ENCODE measurements around the gene GABRB1. TPM values are rescaled to one million over a fixed set of nuclear protein-coding genes. Genes with fewer than 3 reads are reported as not detected.

GABRB1 gene
- total RNA-seq, 1 experiment from 2014 or later = 1.00 TPM

DNA sequence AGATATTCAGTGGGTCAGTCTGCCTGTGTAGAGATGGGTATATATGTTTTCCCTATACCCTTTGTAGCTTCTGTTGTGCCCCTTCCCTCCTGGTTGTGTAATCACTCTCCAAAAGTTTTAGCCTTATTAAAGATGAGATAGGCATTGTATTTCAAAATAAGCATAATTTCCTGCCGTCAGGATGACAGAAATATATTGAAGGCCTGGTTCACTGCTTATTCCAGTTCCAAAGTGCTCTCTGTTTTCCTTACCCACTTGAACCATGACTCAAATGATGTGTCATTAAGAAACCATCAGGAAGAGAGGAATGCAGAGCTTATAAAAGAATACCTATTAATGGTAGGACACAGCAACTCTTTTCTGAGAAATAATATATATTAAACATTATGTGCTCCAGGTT is 178.5 kb downstream of the GABRB1 start:
- peak; percentile 76 for DNase-seq (ENCODE audit: low spot score)

DNA sequence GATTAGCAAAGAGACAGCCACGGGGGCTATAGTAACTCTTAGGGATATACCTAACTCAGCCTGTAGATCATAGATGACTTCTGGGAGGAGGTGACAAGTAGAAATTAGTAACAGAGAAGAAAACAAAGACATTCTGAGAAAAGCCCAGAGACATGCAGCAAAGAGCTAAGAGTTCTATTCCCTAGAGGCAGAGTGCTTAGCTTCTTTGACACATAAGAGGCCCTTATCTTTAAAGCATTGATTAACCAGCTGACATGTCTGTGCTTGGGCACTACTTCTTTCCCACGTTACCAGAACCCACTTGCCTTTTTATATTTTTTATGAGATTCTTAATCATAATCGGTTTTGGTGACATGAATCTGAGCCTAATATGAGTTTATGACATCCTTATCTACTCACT is 179.5 kb downstream of the GABRB1 start:
- no peak for DNase-seq (ENCODE audit: low spot score)

DNA sequence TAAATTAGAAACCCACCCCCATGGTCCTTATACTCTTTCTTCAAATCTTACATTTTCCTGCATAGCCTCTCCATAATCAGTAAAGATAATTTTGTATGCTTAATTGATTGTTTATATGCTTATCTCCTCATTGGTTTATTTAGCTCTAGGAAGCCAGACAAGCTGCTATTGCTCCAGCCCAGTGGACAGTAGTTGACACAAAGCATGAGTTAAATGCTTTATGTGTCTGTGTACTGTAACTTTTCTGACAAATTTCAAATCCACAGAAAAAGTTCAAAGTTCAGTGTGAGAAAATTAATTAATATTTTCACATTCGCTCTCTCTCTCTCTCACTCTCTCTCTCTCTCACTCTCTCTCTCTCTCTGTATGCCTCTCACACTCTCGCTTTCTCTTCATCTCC is 181.7 kb downstream of the GABRB1 start:
- DNase-seq (ENCODE audit: low spot score) = no peak

DNA sequence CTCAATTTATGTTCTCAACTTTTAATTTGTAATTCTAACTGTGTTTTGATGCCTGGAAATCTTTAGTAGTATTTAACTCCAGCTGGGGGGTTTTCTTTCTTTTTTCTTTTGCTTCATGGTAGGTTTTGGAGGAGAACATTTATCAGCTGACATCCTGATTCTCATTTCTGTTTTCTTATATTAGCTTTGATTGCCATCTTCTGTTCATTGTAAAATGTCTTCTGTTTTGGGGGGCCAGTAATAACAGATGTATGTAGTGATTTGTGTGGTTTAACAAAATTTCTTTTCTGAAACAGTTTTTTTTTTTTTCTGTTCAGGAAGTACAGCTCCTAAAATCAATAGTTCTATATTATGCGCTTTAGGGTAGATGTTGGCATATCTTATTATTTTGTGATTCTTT is 182.2 kb downstream of the GABRB1 start:
- DNase-seq (ENCODE audit: low spot score) = no peak

DNA sequence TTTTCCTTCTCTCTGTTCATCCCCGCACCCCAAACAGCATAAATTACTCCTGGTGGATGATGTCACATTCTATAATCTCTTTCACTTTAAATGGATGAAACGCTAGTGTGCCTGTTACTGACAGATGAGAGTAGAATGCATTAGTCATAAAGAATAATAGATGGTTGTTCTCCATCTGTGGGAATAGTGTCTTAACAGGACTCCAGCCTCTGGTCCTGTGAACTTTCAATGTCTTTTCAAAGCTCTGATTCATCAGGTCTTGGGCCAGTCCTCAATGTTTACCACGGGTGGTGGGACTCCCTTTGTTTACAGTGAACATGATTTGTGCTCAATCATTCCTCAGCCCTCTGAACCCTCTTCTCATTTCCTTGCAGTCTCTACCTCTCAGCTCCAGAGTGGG is 182.6 kb downstream of the GABRB1 start:
- peak; percentile 89 for DNase-seq (ENCODE audit: low spot score)

DNA sequence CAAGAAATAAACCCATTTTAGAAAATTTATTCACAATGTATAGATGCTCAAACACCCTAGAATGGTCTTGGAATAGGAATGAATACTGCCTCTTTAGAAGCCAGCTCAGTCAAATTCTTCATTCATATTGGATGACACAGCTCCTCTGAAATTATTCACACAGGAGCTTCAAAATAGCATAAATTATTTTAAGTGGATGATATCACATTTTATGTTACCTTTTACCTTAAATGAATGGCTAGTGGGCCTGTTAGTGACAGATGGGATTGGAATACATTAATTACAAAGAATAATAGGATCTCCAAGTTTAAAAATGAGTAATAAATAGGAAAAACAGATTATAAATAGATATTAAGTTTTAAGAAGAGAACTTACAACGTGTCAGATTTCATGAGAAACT is 184.4 kb downstream of the GABRB1 start:
- DNase-seq (ENCODE audit: low spot score) = no peak

DNA sequence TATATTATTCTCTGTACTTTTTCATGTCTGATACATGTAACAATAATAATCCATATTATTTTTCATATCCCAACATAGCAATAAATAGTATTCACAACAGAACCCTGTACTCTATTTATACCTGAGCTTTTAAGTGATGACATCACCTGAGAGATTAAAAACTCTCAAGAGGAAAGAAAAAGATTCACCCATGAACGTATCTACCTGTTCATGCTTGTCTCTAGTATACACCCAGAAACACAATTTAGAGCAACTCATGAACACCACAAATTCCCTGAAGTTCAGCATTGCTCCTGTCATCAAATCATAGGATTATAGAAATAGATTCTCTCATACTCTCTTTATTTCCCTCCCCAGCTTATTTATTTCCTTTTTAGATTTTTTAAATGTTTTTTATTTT is 185.9 kb downstream of the GABRB1 start:
- DNase-seq (ENCODE audit: low spot score) = no peak

DNA sequence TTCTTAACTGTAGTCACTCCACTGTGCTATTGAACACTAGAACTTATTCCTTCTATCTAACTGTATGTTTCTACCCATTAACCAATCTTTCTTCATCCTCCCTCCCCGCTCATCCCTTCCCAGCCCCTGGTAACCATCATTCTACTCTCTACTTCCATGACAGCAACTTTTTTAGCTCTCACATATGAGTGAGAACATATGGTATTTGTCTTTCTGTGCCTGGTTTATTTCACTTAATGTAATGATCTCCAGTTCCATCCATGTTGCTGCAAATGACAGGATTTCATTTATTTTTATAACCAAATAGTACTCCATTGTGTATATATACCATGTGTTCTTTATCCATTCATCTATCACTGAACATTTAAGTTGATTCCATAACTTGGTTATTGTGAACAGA is 186.5 kb downstream of the GABRB1 start:
- DNase-seq (ENCODE audit: low spot score) = no peak

DNA sequence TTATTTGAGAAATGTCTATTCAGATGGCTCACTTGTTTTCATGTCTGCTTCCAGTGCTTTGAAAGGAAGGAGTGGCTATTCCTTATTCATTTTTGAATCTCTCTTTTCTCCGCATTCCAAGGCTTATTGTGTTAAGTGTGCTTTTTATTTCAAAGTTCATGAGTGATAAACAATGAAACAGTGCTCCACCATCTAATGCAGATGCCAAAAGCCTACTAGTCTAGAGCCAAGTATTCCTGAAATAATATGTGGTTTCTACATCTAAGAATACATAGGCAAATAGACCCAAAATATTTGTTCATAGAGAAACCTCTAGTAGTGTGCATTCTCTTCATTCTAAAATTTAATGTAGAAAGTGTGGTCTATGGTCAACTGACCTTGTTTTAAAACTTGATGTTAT is 187.3 kb downstream of the GABRB1 start:
- DNase-seq (ENCODE audit: low spot score) = no peak

DNA sequence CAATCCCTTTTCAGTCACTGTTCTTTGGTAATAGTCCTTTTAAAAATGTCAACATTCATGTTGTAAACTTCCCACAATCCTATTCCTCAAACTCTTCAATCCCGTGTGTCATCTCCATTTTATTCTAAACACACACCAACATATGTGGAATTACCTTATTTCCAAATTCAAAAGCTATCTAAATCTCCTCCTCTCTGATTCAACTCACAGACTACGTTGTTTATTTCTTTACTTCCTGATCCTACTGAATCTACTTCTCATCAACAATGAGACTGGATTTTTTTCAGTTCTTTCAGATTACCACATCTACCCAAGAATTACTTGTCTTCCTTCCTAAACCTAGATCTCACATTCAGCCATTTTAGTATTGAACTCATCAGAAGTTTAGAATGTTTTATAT is 188.2 kb downstream of the GABRB1 start:
- no peak for DNase-seq (ENCODE audit: low spot score)

DNA sequence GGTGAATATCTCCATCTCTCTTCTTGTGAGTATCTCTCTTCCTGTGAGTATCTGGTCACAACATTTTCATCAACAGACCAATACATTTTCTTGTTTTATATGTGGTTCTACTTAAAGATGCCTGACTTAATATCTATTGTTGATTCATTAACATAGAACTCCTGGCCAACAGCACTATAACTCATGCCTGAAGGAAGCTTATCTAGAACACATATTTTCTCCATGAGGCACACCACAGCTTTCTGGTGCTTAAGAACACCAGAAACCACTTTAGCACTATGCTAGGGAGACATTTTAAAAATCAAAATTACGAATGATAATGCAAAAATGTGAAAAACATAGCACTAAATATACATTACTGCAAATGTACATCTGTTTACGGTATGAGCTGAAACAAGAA is 190.4 kb downstream of the GABRB1 start:
- DNase-seq (ENCODE audit: low spot score) = peak; percentile 54

DNA sequence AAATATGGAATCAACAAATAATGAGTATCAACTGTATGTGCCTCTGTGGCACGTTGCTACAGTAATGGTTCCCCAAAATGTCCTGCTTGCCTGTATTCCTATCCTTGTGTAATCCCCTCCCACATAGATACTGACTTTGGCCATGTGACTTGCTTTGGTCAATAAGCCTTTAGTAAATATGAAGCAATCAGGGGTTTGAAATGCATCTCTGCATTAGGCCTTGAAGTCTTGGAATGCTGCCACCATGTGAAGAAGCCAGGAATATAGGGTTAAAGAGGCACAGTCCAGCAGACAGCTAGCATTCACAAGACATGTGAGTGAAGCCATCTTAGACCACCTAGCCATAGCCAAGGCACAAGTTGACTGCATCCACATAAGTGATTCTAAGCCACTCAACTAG is 190.9 kb downstream of the GABRB1 start:
- no peak for DNase-seq (ENCODE audit: low spot score)

DNA sequence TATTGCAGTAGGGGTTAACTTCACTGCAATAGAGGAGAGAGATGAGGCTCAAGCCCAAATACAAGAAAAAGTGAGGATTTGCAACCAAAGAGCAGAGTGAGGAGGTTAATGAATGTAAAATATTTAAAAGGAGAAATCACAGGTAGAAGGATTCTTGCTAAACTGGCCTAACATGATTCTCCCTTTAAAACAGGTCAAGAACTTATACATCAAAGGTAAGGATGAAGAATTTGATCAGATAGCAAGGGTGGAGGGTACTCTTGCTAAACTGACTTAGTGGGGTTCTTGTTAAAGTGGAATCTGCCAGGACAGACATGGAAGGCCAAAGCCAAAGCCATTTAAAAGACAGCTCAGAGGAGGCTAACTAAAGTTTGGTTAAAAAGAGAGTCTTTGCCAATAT is 193.0 kb downstream of the GABRB1 start:
- no peak for DNase-seq (ENCODE audit: low spot score)

DNA sequence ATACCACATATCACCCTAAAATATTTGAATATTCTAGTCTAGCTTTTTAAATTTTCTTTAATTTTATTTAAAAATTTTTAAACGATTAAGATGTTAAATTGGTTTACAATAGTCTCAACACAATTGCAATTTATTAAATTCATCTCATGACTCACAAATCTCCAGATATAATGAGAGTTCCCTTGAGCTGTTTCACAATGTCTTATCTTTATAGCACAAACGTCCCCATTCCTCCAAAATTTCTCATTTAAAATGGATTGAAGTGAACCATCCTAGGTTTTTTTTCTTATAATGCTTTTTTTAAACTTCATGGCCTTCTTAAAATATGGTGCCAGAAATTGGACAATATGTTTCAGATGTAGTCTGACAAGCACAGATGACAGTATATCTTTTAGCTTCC is 204.4 kb downstream of the GABRB1 start:
- DNase-seq (ENCODE audit: low spot score) = no peak

DNA sequence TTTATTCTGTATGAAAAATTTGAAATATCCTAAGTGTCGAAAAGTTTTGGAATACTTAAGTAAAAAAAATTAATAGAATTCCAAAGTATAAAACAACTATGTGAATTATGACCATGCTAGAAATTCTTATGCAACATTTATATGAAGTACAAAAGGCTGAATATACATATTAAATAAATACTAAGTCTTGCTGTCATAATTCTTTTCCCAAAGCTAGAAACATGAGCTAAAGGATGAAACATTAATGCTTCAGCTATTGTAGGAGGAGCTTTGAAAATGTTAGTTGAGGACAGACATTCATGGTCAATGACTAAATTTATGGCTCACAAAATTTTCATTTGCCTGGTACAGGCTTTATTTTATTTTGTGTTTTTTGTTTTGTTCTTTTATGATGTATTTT is 207.3 kb downstream of the GABRB1 start:
- DNase-seq (ENCODE audit: low spot score) = no peak

DNA sequence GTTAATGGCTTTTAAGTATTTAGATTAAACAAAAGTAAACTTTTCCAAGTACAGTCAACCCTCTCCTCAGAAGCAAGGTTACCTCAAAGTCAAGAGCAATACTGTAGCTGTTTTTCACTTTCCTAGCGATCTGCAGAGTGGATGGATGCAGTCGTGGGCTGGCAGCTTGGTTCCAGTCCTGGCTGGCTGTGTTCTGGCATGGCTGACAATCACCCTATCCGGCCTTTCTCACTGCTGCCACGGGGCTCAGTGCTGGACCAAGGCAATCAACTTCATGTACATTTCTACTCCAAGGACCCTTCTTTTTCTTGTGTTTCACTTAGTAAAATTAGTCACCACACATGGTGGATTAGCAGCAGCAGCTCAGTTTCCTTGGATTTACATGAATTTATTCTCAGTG is 208.3 kb downstream of the GABRB1 start:
- no peak for DNase-seq (ENCODE audit: low spot score)

DNA sequence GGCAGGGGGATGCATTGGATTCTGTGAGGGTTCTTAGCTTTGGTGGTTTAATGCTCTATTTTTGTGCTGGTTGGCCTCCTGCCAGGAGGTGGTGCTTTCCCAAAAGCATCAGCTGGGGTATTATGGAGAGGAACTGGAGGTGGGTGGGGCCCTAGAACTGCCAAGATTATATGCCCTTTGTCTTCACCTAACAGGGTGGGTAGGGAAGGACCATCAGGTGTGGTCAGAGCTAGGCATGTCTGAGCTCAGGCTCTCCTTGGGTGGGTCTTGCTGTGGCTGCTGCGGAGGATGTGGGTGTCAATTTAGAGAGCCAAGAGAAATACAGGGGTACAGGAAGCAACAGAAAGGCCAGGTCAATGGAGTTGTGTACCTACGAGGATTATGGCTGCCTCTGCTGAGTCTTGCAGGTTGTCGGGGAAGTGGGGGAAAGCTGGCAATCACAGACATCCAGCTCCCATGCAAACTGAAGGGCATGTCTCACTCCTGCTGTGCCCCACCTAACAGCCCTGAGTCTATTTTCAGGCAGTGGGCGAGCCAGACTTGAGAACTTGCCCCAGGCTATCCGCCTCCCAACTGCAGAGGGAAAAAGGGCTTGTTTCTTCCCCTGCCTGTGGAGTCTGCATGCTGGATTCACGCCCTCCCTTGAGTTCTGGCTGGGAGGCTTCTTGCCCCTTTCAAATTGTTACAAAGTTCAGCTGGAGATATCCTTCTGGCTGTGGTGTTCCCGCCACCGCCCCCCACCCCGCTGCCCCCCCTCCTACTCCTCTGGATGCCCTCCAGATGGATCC is 220.2 kb downstream of the GABRB1 start:
- DNase-seq (ENCODE audit: low spot score) = no peak

DNA sequence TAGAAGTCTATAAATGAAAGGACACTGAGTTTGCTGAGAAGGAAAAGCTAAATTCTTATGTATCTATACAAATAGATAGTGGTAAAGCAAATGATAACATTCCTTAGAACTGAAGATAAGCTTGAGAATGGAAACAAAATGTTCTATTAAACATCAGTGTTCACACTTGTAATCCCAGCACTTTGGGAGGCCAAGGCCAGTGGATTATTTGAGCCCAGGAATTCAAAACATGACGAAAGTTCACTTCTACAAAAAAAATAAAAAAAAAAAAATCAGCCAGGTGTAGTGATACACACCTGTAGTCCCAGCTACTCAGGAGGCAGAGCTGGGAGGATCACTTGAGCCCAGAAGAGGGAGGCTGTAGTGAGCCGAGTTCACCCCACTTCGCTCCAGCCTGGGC is 232.4 kb downstream of the GABRB1 start:
- DNase-seq (ENCODE audit: low spot score) = no peak

DNA sequence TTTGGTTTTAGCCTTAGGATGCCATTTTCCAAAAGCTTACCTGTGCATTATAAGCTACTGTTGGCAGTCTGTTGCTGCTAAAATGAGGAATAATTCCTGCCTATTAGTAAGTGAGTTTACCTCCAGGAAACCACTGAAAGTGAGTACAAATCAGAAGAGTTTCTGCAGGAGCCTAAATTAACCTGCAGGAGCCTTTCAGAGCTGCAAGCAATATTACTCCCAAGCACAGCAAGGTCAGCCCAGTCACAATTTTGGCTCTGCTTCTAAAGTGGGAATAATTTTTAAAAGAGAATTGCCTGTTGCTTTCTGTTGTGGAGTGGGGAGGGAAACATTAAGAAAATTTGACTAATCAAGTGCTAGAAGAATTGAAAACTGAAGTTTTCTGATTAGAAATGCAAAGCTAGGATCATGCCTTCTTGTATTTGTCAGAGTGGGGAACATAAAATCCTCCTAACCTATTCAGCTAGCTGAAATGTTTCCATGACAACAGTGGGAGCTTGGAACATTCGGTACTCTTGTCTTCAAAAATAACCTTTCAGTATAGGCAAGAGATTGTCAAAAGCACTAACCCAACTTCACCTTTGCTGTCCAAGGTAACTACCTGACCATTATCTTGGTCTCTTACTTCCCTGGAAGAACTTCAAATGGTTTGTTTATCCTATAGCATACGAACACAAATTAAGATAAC is 239.0 kb downstream of the GABRB1 start:
- DNase-seq (ENCODE audit: low spot score) = no peak

DNA sequence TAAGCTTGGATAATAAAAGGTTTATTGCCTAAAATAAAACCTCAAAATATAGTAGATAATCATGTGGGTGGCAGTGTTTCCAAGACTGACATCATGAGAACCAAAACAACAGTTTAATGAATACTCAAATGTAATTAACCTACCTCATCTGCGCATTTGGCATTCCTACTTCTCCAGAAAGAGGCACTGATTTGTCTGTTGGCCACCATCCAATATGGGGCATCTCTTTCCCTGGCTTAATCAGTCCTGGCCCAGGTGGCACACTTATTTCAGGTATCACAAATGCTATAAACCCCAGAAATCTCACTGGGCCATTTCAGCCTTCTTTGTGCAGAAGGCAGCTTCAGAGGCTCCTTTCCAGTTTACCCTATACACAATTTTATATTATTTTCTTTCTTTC is 239.9 kb downstream of the GABRB1 start:
- no peak for DNase-seq (ENCODE audit: low spot score)

DNA sequence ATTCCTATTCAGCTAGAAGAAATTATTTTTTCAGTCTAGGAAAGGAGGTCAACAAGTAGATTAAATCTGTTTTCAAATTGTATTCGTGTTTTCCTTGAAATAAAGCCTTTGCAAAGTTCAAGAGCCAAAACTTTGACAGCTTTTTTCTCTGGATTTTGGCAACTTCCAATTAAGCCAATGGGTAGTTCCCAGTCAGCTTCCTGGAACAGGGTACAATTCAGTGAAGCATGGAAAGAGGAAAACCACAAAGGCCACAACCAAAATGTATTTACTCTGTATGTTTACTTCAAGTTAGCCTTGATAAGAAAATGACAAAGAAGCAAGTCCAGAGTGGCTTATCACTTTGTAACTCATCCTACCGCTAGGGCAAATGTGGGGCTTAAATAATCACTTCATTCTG is 243.5 kb downstream of the GABRB1 start:
- DNase-seq (ENCODE audit: low spot score) = peak; percentile 13

DNA sequence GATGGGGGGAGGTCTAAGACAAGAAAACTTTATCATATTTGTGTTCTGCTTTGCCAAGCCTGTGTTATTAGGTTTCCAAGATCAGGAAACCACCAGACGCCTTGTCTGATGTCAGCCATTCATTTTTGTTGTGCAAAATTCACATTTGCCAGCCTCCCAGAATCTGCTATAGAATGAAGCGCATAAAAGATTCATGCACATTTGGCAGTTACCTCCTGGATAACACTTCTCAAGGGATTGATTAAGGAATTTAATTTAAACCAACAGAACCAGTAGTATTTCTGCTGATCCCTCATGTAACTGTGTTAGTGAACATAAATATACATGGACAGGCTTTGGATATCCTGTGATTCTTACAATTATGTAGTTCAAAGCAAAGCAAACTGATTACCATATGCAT is 244.2 kb downstream of the GABRB1 start:
- no peak for DNase-seq (ENCODE audit: low spot score)

DNA sequence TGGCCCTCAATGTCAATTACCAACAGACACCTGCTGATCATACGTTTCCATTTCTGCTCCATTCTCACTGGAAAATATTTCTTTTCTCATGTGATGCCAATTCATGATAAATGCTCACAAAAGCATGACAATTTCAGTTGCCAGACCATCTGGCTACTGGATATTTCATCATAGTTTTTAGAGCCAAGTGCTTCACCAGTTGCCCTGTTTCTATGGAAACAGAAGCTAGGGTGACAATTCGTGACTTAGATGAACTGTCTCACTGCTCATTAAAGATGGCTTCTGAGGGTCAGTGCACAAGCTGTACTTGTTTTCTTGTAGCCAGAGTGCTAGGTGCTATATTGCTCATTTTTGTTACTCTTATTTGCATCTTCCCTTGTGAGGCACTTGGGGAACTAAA is 247.3 kb downstream of the GABRB1 start:
- DNase-seq (ENCODE audit: low spot score) = no peak

DNA sequence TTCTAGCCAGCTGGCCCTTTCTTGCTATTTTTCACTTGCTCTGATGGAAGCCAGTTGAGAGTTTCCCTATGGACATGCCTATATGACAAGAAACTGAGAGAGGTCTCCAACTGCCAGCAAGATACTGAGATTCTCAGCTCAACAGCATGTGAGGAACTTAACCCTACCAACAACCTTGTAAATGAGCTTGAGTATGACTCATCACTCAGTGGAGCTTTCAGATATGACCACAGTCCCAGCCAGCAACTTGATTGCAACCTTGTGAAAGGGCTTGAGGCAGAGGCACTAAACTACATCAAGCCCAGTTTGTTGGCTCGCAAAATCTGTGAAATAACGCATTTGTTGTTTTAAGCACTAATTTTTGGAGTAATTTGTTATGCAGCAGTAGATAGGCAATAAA is 256.4 kb downstream of the GABRB1 start:
- DNase-seq (ENCODE audit: low spot score) = peak; percentile 73

All from A172 (cell line).